ENCODE data around the gene FDCSP.
"Not testable (repeated sequence)": the region's sequence is repeated elsewhere in the genome, so short reads cannot be mapped to it uniquely, and the experiment has no call there.

Gene FDCSP

DNA sequence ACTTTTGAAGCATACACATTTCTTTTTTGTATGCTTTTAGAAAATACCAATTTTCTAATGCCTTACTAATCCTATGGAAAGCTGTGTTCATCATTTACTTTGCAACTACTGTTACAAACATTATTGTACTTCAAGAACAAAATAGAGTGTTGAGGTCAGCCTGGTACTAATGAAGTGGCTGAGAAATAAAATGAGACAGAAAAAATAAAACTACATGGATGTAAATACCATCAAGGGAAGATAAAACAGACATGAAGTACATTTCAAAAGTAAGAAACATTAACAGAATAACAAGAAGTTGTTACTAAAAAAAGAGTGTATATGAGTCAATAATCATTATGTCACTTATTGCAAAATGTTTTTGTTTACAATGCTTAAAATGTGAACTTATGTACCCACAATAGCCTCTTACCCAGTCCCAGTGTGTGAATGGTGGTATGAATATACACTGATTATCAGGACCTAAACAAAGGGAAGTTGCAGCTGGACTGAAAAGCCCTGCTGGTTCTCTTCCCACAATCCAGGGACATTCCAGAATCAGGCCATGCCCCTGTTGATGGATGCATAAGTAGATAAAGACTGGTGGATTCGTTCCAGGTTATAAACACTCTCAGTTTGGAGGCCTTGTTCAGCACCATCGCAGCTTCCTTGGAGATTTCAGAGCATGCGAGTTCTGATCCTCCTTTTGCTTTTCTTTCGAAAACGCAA, 14.1 kb downstream of the FDCSP start:
- no peak for DNase-seq

DNA sequence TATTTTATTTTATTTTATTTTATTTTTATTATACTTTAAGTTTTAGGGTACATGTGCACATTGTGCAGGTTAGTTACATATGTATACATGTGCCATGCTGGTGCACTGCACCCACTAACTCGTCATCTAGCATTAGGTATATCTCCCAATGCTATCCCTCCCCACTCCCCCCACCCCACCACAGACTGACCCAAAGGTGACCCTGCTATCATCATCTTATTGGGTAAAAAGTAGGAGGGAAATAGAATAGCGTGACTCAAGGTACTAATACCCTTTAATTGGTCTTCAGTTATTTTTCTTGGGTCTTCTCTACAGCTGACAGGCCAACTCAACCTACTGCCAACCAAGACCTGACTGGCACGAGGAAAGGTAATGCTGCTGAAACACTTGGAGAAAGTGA, 16.4 kb downstream of the FDCSP start, which contains the start of gene CSN3:
Gene CSN3, plus strand, starts transcription at position 301 of the 400 bp plus-strand sequence. CDS start 2,223 bp downstream, outside the sequence.
- not testable (repeated sequence) for DNase-seq

DNA sequence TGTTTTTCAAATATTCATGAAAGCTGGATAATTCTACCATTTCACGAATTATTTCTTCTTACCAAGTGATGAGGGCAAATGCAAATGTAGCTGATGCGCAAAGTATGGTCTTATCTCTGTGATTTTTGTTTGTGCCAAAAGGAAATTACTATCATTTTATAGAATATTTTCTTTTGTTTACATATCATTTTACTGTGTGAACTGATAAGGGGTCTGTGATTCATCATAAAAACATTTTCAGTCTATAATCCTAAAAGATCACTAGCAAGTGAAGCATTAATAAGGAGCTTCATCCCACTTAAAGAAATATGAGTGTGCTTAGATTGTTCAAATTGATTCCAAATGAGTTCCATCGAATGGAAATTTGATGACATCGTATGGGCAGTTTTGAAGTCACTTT, 17.2 kb downstream of the FDCSP start:
- DNase-seq, result no peak

DNA sequence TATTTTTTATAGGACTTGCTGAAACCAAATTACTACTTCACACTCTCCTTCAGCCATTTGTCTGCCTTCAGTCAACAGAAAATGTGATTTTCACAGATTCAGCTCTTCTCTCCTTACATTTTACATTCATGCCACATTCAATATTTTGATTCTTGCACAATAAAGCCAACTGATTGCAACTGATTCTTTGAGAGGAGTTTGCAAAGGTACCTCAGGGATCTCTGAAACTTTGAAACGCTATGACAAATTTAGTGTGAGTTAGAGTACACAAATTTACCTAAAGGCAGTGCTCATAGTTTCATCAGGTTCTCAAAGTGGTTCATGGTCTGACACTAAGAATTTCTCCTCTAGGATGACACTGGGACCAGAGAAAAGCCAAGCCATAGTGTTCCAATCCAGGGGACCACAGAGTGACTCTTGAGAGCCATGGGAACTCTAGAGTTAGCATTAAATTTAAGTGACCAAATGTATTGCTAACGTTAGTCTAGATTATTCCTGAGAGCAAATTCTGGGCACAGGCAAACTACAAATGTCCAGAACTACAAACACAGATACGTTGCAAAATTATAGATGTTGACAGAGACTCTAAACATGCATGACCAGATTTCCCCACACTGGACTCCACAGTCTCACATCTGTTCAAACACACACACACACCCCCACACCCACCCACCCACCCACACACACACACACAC, 25.5 kb downstream of the FDCSP start:
- DNase-seq, result no peak

DNA sequence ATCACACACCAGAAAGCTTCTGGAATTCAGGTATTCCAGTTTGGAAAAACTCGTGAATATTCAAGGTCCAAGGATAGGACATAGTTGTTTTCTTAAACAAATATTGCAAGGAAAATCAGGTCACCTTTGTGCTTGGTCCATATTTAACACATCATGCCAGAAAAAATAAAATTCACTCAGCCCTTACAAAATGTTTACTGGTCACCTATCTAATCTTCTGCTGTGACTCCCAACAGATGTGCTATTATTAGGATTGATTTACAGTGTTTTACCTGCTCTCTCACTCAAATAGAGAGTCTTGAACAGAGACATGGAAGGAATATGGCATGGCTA, 26.0 kb downstream of the FDCSP start:
- DNase-seq, result no peak

DNA sequence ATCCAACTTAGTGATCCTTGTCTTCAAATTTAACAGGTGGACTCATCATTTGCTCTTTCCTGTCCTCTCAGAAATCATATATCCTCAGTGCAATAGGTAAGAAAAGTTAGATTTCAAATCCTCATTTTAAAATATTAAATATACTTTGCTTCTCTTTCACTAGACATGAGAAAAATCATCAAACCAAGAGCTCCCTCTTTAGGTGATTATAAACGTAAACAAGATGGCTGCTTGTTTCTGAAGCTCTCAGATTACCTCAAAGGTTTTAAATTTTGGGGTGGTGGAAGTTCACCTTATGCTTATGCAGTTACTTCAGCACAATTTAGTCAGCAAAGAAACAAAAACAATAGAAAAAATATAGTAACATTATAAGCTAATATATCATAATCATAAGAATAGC, 43.8 kb downstream of the FDCSP start:
- DNase-seq, result no peak

DNA sequence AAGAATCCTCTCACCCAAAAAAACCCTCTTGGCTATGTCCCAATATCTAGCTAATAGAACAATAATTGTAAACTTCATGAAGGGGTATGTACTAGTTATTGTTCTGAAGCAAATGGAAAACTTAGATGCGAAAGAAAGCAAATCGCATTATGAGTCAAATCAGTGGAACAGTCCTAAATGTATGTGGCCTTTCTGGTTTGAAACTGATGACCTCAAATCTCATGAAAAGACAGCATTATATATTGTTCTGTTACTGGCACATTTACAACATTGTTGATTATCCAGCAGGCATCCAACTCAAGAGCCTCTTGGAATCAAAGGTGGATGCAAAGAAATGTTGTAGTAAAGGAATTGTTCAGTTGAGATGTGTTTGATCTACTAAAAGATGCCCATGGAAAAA, 51.2 kb downstream of the FDCSP start:
- no peak for DNase-seq

DNA sequence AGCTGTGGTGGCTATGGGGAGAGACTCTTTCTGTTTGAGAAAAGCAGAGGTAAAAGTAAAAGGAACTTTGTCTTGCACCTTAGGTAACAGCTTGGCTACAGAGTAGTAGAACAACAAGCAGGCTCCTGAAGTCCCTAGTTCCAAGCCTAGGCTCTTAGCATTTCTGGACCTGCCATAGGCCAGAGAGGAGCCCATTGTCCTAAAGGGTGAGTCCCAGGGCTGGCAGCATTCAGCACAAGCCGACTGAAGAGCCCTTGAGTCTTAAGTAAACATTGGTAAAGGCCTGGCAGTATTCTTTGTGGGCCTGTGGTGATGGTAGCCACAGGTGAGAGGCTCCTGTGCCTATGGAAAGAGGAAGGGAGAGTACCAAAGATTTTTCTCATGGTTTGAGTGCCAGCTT, 54.6 kb downstream of the FDCSP start:
- no peak for DNase-seq

Data from NCI-H1092 treated with DMSO at 0.1 percent for 48 hours (cell line).